Putamen (tissue), 1 donor: ENCODE results near the gene ADAMTS2.
A peak's percentile ranks its signal among the peaks of the same experiment; 100 is the strongest.

Experiments used
- DNase-seq: peaks from one replicate; pipeline ENCODE4 v3.0.0-alpha.2; 2016; ENCODE audit warnings: low spot score

ADAMTS2 gene

DNA sequence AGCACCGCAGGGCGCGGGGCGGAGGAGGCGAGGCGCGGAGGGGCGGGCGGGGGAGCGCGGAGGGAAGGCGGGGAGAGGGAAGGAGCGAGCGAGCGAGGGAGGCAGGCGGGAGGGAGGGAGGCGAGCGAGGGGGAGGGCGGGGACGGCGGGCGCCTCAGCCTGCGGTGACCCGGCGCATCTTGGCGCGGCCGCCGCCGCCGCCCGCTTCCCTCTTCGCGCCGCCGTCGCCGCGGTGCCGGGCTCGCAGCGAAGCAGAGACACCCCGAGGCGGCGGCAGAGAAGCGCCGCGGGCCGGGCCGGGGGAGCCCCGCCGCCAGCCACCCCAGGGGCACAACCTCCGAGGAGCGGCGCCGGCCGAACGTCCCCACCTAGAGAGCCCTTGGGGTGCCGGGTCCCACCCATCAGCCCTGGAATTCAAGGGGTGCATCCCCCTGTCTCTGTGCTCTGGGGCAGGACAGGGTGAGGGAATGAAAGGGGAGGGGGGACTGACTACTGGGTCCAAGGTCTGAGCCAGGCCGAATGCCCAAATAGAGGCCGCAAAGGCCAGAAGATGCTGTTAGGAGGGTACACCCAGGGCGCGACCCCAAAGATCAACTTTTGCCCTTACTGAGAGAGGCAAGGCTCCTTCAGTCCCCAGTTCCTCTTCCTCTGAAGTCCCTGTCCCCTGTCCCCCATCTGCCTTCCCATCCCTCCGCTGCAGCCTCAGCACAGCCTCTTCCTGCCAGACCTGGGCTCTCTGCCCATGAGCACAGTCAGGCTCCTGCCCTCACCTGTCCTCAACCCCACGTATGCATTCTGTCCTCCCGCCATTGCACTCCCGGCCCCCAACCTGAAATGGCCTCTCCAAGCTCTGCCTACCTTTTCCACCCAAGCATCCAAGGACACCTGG, at the start of gene ADAMTS2:
Gene ADAMTS2 (minus strand): TSS at position 29 of the 889 bp plus-strand sequence. CDS start 133 bp downstream, outside the sequence.
- peak; percentile 38 for DNase-seq

DNA sequence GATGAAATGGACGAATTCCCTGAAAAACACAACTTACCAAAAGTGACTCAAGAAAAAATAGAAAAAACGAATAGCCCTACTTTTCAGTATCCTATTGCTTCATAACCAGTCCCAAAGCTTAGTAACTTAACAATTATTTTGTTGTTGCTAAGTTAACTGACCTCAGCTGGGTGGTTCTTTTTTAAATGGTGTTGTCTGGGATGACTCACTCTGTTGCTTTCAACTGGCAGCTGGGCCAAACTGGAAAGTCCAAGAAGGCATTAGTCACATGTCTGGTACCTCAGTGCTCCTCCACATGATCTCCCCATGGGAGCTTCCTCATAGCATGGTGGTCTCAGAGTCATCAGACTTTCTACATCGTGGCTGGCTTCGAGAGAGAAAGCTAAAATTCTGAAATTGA, 47.8 kb upstream of the ADAMTS2 start:
- no peak for DNase-seq

- DNase-seq: no peak
Measured at GRCh38 chr5:179387151-179388110, 42.2 kb upstream of the ADAMTS2 start.

DNA sequence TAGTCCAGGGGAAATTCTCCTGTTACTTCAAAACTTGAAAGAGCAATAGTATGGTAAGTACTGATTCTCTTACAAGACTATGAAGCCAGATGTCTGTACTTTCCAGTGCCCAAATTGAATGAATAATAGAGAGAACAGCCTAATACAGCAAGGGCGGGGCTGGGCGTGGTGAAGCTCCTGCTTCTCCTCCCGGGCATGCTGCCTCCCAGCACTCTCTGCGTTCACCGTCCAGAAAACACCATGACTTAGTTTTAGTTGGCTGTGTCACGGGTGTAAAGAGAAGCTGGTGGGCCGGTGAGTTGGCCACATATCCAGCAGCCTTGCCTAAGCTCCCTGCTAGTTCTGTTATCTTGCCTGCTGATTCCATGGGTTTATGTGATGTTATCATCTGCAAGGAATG, 40.7 kb upstream of the ADAMTS2 start:
- no peak for DNase-seq

GRCh38 chr5:179382486-179382885, 37.2 kb upstream of the ADAMTS2 start:
- no peak for DNase-seq

GRCh38 chr5:179381691-179382090, 36.4 kb upstream of the ADAMTS2 start:
- no peak for DNase-seq

GRCh38 chr5:179380211-179381035, 35.2 kb upstream of the ADAMTS2 start:
- no peak for DNase-seq

GRCh38 chr5:179379321-179379890, 34.1 kb upstream of the ADAMTS2 start:
- no peak for DNase-seq

GRCh38 chr5:179378441-179379271, 33.4 kb upstream of the ADAMTS2 start:
- DNase-seq: no peak

- no peak for DNase-seq
Measured at GRCh38 chr5:179378116-179378440, 32.8 kb upstream of the ADAMTS2 start.

GRCh38 chr5:179377421-179378115, 32.3 kb upstream of the ADAMTS2 start:
- no peak for DNase-seq

DNA sequence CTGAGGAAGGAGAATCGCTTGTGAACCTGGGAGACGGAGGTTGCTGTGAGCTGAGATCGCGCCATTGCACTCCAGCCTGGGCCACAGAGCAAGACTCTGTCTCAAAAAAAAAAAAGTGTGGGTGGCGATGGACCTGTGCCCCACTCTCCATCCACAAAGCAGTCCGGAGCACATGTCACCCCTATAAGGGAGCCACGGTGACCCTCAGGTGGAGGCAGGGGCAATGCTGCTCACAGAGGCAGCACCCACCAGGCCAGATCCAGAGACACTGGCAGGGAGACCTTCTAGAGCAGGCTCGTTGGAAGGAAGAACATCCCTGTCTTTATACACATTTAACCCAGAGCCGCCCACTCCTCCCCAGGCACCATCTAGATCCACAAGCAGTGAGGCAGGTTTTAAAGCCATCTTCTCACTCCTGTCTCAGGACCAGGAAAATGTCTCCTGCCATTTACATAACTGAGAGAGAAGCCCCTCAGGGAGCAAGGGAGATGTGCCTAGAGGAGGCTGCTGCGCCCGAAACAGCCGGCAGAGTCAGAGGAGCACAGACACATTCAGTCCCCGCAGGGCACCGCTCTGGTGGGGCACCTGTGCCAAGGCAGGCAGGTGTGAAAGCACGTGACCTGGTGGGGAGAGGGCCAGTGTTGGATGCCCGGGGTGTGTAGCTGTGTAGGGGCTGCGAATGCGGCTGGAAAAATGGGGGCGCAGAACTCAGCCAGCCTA, 31.6 kb upstream of the ADAMTS2 start:
- DNase-seq: no peak

DNA sequence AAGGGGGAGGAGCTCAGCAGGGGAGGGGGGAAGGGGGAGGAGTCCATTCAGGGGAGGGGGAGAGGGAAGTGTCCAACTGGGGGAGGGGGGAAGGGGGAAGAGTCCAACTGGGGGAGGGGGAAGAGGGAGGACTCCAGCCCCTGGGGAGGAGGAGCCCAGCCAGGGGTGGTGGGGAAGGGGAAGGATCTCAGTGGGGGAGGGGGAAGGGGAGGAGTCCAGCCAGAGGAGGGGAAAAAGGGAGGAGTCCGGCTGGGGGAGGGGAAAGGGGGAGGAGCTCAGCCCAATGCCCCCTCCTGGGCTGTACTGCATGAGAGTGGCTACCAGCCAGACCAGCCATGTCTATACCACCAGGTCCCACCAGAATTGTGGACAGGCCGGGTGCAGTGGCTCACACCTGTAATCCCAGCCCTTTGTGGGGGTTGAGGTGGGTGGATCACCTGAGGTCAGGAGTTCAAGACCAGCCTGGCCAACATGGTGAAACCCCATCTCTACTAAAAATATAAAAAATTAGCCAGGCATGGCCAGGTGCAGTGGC, 30.6 kb upstream of the ADAMTS2 start:
- DNase-seq: no peak

- DNase-seq: no peak
Measured at GRCh38 chr5:179375236-179375685, 30.0 kb upstream of the ADAMTS2 start.

DNA sequence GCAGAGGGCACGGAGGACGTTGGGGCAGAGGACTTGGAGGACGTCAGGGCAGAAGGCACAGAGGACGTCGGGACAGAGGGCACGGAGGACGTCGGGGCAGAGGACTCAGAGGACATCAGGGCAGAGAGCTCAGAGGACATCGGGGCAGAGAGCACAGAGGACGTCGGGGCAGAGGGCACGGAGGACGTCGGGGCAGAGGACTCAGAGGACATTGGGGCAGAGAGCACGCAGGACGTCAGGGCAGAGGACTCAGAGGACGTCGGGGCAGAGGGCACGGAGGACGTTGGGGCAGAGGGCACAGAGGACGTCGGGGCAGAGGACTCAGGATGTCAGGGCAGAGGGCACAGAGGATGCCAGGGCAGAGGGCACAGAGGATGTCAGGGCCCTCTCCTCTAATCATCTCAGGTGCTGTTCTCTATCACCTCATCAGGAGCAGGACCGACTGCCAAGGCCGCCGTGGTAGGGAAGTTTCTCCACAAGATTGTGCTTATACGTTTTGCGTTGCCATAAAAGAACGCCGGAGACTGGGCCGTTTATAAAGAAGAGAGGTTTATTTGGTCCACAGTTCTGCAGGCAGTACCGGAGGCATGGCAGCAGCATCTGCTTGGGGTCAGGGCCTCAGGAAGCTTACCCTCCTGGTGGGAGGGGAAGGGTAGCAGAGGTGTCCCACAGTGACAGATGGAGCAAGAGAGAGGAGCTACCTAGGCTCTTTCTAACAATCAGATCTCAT, 29.4 kb upstream of the ADAMTS2 start:
- DNase-seq: no peak

- DNase-seq: no peak
Measured at GRCh38 chr5:179373961-179374505, 28.8 kb upstream of the ADAMTS2 start.

DNA sequence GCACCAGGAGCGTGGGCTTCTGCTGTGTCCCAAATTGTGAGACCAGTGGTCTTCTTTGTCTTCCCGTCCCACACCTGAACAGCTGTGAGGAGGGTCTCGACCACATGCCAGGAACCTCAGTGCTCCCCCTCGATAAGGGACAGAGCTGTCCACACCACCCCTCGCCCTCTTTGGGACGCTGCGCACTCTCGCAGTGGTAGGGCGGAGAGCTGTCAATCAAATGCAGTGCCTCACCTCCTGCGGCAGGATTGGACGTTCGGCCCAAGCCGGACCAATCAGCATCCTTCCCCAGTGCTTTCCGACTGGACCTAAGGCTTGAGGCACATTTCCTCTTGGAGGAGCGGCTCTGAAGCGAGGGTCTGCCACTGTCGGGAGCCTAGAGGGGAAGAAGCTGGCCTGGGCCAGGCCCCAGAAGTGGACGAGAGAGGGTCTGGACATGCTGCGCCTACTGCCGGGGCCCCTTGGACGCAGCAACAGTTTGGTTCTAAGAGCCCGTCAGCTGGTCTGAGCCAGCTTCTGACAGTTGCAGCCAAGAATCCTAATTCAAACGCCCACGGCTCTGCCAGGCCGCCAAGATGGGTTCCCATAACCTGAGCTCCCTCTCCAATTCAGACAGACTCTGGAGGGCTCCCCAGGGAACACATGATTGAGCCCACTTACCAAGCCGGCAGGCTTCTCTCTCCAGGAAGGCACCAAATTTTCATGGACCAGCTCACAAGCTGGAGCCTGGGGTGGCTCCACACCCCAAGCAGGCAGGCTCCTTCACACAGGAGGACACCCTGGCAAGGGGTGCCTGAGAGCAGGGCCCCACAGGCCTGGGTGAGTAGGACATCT, 28.1 kb upstream of the ADAMTS2 start:
- DNase-seq: no peak
